GM18520 (cell line): ENCODE results near the gene SEPTIN3.

Experiments
- ATAC-seq: cut with Tn5 transposase; IDR thresholded peaks from one replicate; pipeline ENCODE4 v1.9.1; 2021; ENCODE audit not compliant: unreplicated experiment

SEPTIN3 gene

GRCh38 chr22:42013385-42013784, 44.1 kb downstream of the SEPTIN3 start:
- no peak for ATAC-seq

- ATAC-seq, result no peak
Measured at GRCh38 chr22:42016111-42016510, 46.9 kb downstream of the SEPTIN3 start.

GRCh38 chr22:42018224-42018623, 49.0 kb downstream of the SEPTIN3 start:
- no peak for ATAC-seq
